HepG2 (cell line): ENCODE measurements around the gene ESYT2. TPM values are rescaled to one million over a fixed set of nuclear protein-coding genes. Genes with fewer than 3 reads are reported as not detected.

ENCODE experiments used
- ARHGAP35 ChIP-seq: sonication (generic); formaldehyde crosslinking; IDR thresholded peaks from 2 replicates; pipeline ENCODE4 v1.9.0; 2022; ENCODE audit warnings: mild to moderate bottlenecking, inconsistent platforms, moderate library complexity, missing genetic modification reagents, borderline replicate concordance
- ELF3 ChIP-seq: IDR thresholded peaks from 2 replicates; pipeline ENCODE4 v1.6.1; 2016; ENCODE audit warnings: missing genetic modification reagents, missing compliant biosample characterization
- FOXA3 ChIP-seq: IDR thresholded peaks from 2 replicates; pipeline ENCODE4 v1.6.1; 2016; ENCODE audit warnings: missing genetic modification reagents, missing compliant biosample characterization
- HMG20A ChIP-seq: IDR thresholded peaks from 2 replicates; pipeline ENCODE4 v1.6.1; 2016; ENCODE audit warnings: borderline replicate concordance
- HMGXB4 ChIP-seq, 2 experiments: sonication (generic) in 1 of 2; formaldehyde crosslinking in 1 of 2; IDR thresholded peaks; 2 replicates each; pipeline versions ENCODE4 v1.4.0 to v1.6.1; 2018 to 2020; ENCODE audit warnings: missing genetic modification reagents in 2 of 2, borderline replicate concordance in 1 of 2, low read depth in 1 of 2, mild to moderate bottlenecking in 1 of 2, missing biosample characterization in 1 of 2
- MTA1 ChIP-seq: sonication (generic); formaldehyde crosslinking; IDR thresholded peaks from 2 replicates; pipeline ENCODE4 v1.4.0; 2020; ENCODE audit warnings: missing genetic modification reagents, mild to moderate bottlenecking, borderline replicate concordance
- NFATC3 ChIP-seq: sonication (generic); formaldehyde crosslinking; IDR thresholded peaks from 2 replicates; pipeline ENCODE4 v1.5.1; 2020; ENCODE audit warnings: mild to moderate bottlenecking, missing genetic modification reagents
- NFYB ChIP-seq: sonication (generic); formaldehyde crosslinking; IDR thresholded peaks from 2 replicates; pipeline ENCODE4 v1.4.0; 2020; ENCODE audit warnings: missing genetic modification reagents
- RARA ChIP-seq: IDR thresholded peaks from 2 replicates; pipeline ENCODE4 v1.6.1; 2016; ENCODE audit warnings: missing genetic modification reagents, missing compliant biosample characterization
- SMAD3 ChIP-seq: sonication (generic); formaldehyde crosslinking; IDR thresholded peaks from 2 replicates; pipeline ENCODE4 v1.4.0; 2020; ENCODE audit warnings: missing genetic modification reagents
- SNAI1 ChIP-seq: sonication (generic); formaldehyde crosslinking; IDR thresholded peaks from 2 replicates; pipeline ENCODE4 v1.5.0; 2020; ENCODE audit warnings: mild to moderate bottlenecking, missing genetic modification reagents, borderline replicate concordance
- SRSF1 ChIP-seq: fragments of 200-400 bp; formaldehyde crosslinking; optimal IDR thresholded peaks from 2 replicates; pipeline ENCODE3; 2017; ENCODE audit warnings: mild to moderate bottlenecking, low read depth, low read length, moderate library complexity
- ZBTB21 ChIP-seq: sonication (generic); formaldehyde crosslinking; IDR thresholded peaks from 2 replicates; pipeline ENCODE4 v1.4.0; 2020; ENCODE audit warnings: missing genetic modification reagents
- ZBTB7A ChIP-seq: sonication (generic); formaldehyde crosslinking; IDR thresholded peaks from 2 replicates; pipeline ENCODE4 v1.8.0; 2022; ENCODE audit warnings: mild to moderate bottlenecking, missing genetic modification reagents
- ZFX ChIP-seq: sonication (generic); formaldehyde crosslinking; IDR thresholded peaks from 2 replicates; pipeline ENCODE4 v1.4.0; 2020; ENCODE audit warnings: mild to moderate bottlenecking, low read depth, missing genetic modification reagents, moderate library complexity
- ZNF274 ChIP-seq: sonication (generic); formaldehyde crosslinking; IDR thresholded peaks from 2 replicates; pipeline ENCODE4 v1.5.1; 2020; ENCODE audit warnings: mild to moderate bottlenecking, missing genetic modification reagents
- ZNF280B ChIP-seq: sonication (generic); formaldehyde crosslinking; IDR thresholded peaks from 2 replicates; pipeline ENCODE4 v1.5.0; 2020; ENCODE audit warnings: missing genetic modification reagents, mild to moderate bottlenecking, borderline replicate concordance
- ZNF326 ChIP-seq: sonication (generic); formaldehyde crosslinking; IDR thresholded peaks from 2 replicates; pipeline ENCODE4 v1.4.0; 2020; ENCODE audit warnings: missing genetic modification reagents, borderline replicate concordance
- ZNF33A ChIP-seq: sonication (generic); formaldehyde crosslinking; IDR thresholded peaks from 2 replicates; pipeline ENCODE4 v1.5.1; 2020; ENCODE audit warnings: missing genetic modification reagents, mild to moderate bottlenecking, moderate library complexity, borderline replicate concordance
- ZNF570 ChIP-seq: sonication (generic); formaldehyde crosslinking; IDR thresholded peaks from 2 replicates; pipeline ENCODE4 v1.4.0; 2020; ENCODE audit warnings: mild to moderate bottlenecking, missing genetic modification reagents, borderline replicate concordance
- ZNF720 ChIP-seq: sonication (generic); formaldehyde crosslinking; IDR thresholded peaks from 2 replicates; pipeline ENCODE4 v1.4.0; 2020; ENCODE audit warnings: missing genetic modification reagents
- ZNF816 ChIP-seq: sonication (generic); formaldehyde crosslinking; IDR thresholded peaks from 2 replicates; pipeline ENCODE4 v1.8.0; 2022; ENCODE audit warnings: missing genetic modification reagents, mild to moderate bottlenecking, borderline replicate concordance
- polyA plus RNA-seq, 8 experiments: library from polyadenylated mRNA; depleted of rRNA in 3 of 8; stranded (reverse) in 7 of 8; unstranded in 1 of 8; fragments of >200 nt; fragmentation: Illumina TruSeq in 4 of 8; extraction: Trizol in 4 of 8; gene quantifications; 2 replicates each; pipeline versions ENCODE4 v1.2.1 to v1.2.3, GENCODE V29; 2011 to 2016; ENCODE audit warnings: low read depth in 4 of 8, missing spikeins in 1 of 8, mixed read lengths in 1 of 8; ENCODE audit not compliant: insufficient read depth in 1 of 8
- total RNA-seq, 5 experiments: library from RNA; depleted of rRNA; stranded (reverse); fragments of >200 nt; fragmentation: Illumina TruSeq; extraction: Trizol; gene quantifications; 2 replicates each; pipeline ENCODE4 v1.2.3, GENCODE V29; 2016; ENCODE audit warnings: low read depth in 1 of 5
- TF ChIP-seq, protein P1 (sequence below): sonication (generic); formaldehyde crosslinking; IDR thresholded peaks from 2 replicates; pipeline ENCODE4 v1.4.0; 2020; ENCODE audit warnings: mild to moderate bottlenecking, missing genetic modification reagents
- TF ChIP-seq, protein P2 (sequence below): sonication (generic); formaldehyde crosslinking; IDR thresholded peaks from 2 replicates; pipeline ENCODE4 v1.5.0; 2020; ENCODE audit warnings: mild to moderate bottlenecking, low read depth, missing genetic modification reagents, borderline replicate concordance
- TF ChIP-seq, protein P3 (sequence below): sonication (generic); formaldehyde crosslinking; IDR thresholded peaks from 2 replicates; pipeline ENCODE4 v1.4.0; 2020; ENCODE audit warnings: mild to moderate bottlenecking, missing genetic modification reagents

Gene ESYT2
- total and polyA plus RNA-seq, 2 of the 13 experiments (the other 11 are each of a cell fraction or from before 2014, with no cell fraction given) = 28.5 to 37.3 TPM

- TF ChIP-seq HMGXB4 (CRISPR knock-in tag; IDR thresholded peaks at IDR 0.05; ENCODE audit: borderline replicate concordance in 1 of 2, low read depth in 1 of 2) = peak in 1 of 2 experiments; percentile 73; a peak in 2 of 4 replicates
- no peak for TF ChIP-seq HMG20A (CRISPR knock-in tag)
- TF ChIP-seq NFYB (CRISPR knock-in tag) = peak; percentile 67
- TF ChIP-seq SNAI1 = no peak
- TF ChIP-seq ZNF274 (CRISPR knock-in tag) = 0 out of 2 replicates have a peak, but pooled peaks have one; percentile 37
- TF ChIP-seq ZFX (CRISPR knock-in tag) = peak; percentile 90
- TF ChIP-seq, protein P1, sequence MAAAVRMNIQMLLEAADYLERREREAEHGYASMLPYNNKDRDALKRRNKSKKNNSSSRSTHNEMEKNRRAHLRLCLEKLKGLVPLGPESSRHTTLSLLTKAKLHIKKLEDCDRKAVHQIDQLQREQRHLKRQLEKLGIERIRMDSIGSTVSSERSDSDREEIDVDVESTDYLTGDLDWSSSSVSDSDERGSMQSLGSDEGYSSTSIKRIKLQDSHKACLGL = 0 out of 2 replicates have a peak, but pooled peaks have one; percentile 16
- TF ChIP-seq MTA1 (CRISPR knock-in tag) = no peak; the same call in 1 of the 2 replicates
- TF ChIP-seq FOXA3 (CRISPR knock-in tag) = no peak
- TF ChIP-seq, protein P2, sequence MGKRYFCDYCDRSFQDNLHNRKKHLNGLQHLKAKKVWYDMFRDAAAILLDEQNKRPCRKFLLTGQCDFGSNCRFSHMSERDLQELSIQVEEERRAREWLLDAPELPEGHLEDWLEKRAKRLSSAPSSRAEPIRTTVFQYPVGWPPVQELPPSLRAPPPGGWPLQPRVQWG (CRISPR knock-in tag) = no peak
- no peak for TF ChIP-seq ZNF33A
- no peak for TF ChIP-seq RARA
- TF ChIP-seq ZBTB21 (CRISPR knock-in tag) = no peak
- TF ChIP-seq ZBTB7A (CRISPR knock-in tag) = no peak
- TF ChIP-seq ELF3 (CRISPR knock-in tag) = peak; percentile 51
- no peak for TF ChIP-seq SMAD3
- TF ChIP-seq NFATC3 (CRISPR knock-in tag) = no peak
- no peak for TF ChIP-seq ZNF816 (CRISPR knock-in tag)
- TF ChIP-seq SRSF1 = peak; percentile 44
- no peak for TF ChIP-seq ZNF326 (CRISPR knock-in tag)
- no peak for TF ChIP-seq ARHGAP35 (CRISPR knock-in tag)
- TF ChIP-seq ZNF570 = no peak
- TF ChIP-seq, protein P3, sequence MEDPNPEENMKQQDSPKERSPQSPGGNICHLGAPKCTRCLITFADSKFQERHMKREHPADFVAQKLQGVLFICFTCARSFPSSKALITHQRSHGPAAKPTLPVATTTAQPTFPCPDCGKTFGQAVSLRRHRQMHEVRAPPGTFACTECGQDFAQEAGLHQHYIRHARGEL (CRISPR knock-in tag) = no peak
- TF ChIP-seq ZNF720 (CRISPR knock-in tag) = no peak
- no peak for TF ChIP-seq ZNF280B
Measured at GRCh38 chr7:158849768-158850544, 20.6 kb upstream of the ESYT2 start (continued).
